Activated T-cell treated with anti-CD3 and anti-CD28 coated beads for 24 hours (primary cell): ENCODE data around the gene CYP2W1.

Source experiments
- DNase-seq: peaks from one replicate; pipeline ENCODE4 v3.0.0-alpha.2; 2020; ENCODE audit warnings: low read depth

The CYP2W1 gene

DNA sequence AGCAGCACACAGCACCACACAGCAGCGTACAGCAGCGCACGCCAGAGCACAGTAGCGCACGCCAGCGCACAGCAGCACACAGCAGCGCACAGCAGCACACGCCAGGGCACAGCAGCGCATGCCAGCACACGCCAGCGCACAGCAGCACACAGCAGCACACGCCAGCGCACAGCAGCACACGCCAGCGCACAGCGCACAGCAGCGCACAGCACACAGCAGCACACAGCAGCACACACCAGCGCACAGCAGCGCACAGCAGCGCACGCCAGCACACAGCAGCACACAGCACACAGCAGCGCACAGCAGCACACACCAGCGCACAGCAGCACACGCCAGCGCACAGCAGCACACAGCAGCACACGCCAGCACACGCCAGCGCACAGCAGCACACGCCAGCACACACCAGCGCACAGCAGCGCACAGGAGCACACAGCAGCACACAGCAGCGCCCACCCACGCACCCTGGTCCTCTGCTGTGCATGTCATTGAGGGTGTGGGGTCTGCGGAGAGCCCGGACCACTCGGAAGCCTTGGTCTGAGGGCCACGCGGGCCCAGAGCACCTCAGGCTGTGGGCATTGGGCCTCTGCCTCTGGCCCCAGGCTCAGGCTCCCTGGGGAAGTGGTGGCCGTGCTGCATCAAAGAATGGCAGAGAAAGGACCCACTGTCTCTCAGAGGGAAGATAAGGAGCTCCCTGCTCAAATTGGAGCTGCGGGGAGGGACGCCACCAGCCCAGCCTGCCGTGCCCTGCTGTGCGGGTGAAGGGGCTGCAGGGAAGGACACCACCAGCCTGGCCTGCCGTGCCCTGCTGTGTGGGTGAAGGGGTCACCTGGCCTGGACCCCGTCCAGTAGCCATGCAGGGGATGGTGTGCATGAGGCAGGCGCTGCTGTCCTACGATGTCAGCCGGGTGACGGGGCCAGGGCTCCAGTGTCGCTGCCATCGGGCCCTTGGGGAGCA lies 33.9 kb downstream of the CYP2W1 start:
- no peak for DNase-seq

DNA sequence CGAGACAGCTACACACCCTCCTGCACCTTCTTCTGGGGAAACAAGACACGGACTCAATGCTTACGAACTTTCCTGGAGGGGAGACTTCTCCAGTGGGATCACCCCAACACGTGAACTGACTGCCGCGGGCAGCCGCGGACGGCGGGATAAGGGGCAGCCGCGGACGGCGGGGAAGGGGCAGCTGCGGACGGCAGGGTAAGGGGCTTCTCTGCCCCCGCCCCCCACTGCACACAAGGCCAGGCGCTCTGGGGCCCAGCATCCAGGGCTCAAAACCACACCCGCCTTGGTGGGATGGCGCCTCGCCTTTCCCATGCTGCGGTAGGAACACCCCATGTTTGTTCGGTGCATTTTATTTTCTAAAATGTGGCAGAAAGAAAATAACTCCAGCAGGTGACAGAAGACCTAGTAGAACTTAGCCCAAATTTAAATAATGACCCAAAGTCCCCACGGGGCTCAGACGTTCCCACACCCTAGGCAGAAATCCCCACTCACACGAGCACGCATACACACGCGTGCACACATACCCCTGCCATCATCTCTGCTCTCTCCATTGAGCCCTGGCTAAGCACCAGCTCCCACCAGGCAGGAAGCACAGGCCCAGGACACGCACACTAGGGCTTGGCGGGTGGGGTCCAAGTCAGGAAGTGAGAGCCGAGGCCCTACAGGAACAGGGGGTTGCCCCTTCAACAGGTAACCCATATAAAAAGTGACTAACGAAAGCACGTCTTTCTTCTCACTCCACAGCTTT lies 34.8 kb downstream of the CYP2W1 start:
- DNase-seq = no peak

DNA sequence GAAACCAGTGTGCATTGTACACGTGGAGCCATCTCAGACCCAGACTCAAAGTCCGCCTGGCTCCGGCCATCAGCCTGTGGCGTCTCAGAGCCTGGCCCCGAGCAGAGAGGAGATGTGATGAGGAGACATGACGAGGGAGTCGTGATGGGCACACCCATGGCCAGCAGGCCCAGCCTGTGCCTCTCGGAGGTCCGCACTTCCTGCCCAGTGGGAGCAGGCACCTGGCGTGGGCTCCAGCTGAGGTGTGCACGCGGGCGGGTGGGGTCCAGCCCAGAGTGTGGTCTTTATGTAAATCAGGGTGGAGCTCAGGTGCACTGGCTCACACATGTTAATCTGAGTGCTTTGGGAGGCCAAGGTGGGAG lies 35.3 kb downstream of the CYP2W1 start:
- DNase-seq = no peak

GRCh38 chr7:1019255-1019785 lies 36.3 kb downstream of the CYP2W1 start:
- DNase-seq = no peak

- DNase-seq = no peak
Measured at GRCh38 chr7:1019789-1020610, 37.0 kb downstream of the CYP2W1 start.

- DNase-seq = no peak
Measured at GRCh38 chr7:1020849-1021251, 37.9 kb downstream of the CYP2W1 start.

GRCh38 chr7:1021366-1021765 lies 38.4 kb downstream of the CYP2W1 start:
- no peak for DNase-seq

DNA sequence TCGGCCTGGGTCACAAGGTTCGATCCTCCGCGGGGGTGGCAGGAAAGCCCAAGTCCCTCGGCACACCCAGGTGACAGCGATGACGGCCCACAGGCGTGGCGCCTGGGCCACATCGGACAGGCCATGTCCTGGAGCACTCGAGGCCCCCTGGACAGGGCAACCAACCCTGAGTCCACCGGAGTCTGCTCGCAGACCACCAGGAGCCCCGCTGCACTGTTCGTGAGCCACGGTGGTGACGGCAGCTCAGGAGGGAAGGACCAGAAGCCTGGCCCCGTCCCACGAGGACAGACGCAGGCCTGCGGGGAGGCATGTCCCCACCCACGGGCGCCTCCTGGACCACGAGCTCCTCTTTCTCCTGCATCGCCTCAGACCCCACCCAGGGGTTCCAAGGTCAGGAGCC lies 39.0 kb downstream of the CYP2W1 start:
- no peak for DNase-seq

- no peak for DNase-seq
Measured at GRCh38 chr7:1022356-1022755, 39.4 kb downstream of the CYP2W1 start.

GRCh38 chr7:1022801-1023465 lies 40.0 kb downstream of the CYP2W1 start:
- DNase-seq = no peak

GRCh38 chr7:1024331-1024841 lies 41.4 kb downstream of the CYP2W1 start:
- DNase-seq = no peak

- DNase-seq = no peak
Measured at GRCh38 chr7:1024876-1025742, 42.1 kb downstream of the CYP2W1 start.

- no peak for DNase-seq
Measured at GRCh38 chr7:1025743-1026581, 43.0 kb downstream of the CYP2W1 start.

DNA sequence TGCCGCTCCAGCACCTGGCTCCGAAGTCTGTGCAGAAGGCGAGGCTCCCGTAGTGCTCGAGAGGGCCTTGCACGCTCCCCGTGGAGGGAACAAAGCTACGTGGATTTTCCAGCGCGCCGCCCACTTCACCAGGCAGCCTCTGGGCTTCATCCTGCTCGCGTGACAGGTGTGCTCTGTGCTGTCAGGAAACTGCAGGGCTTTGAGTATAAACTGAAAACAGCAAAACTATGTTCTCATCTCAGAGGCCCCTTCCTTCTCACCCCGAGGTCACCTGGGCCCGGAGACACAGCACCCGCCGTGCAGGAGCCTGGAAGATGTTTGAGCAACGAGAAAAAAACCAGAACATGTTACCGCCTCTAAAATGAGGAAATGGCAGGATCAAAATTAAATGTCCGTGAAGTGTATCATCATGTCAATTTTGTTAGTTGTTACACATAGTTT lies 43.8 kb downstream of the CYP2W1 start:
- DNase-seq = no peak

GRCh38 chr7:1027242-1028043 lies 44.5 kb downstream of the CYP2W1 start:
- no peak for DNase-seq

DNA sequence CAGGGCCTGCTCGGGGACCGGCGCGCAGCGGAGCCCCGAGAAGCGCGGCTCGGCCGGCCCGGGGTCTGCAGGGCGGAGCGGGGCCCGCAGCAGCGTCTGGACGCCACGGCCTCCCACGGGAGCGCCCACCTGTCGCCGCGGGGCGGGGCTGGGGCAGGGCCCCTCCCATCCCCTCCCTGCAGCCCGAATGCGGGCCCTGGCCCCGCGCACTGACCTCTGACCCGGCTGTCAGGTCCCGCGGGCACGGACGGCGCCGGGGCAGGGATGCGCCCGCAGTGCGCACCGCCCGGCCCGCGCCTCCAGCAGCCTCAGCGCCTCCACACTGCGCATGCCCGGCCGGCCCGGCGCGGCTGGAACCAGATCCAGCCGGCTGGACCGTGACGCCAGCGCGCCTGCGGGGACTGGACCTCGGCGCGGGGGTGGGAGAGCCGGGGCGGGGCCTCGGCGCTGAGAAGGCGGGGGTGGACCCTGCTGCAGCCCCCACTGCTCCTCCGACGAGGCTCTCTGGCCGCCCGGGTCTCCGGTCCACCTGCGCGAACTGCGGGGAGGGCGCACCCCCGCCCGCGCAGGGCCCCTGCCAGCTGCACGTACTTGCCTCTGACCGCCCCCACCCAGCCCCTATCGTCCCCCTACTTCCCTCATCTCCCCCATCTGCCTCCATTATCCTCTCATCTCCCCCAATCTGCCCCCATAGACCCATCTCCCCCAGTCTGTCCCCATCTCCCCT lies 45.2 kb downstream of the CYP2W1 start:
- DNase-seq = peak; percentile 78

GRCh38 chr7:1028775-1029636 lies 46.0 kb downstream of the CYP2W1 start:
- peak; percentile 54 for DNase-seq
